Smooth muscle cell (in vitro differentiated cells): ENCODE data around the gene SPC25. TPM values are rescaled to one million over a fixed set of nuclear protein-coding genes. Genes with fewer than 3 reads are reported as not detected.

Source experiments
- DNase-seq: peaks from one replicate; lab custom pipeline; 2025; ENCODE audit not compliant: unreplicated experiment; lab: John Stamatoyannopoulos, UW
- H2AFZ ChIP-seq: fragments of 200-600 bp; sonication (generic); 2 replicates; pipeline ENCODE4 v1.6.0; 2016; ENCODE audit warnings: antibody characterized with exemption, low read depth, mild to moderate bottlenecking
- H3F3A ChIP-seq: fragments of 200-600 bp; sonication (generic); 2 replicates; pipeline ENCODE4 v1.6.0; 2017; ENCODE audit warnings: antibody characterized with exemption, low read depth
- H3K27ac ChIP-seq: fragments of 200-600 bp; sonication (generic); 2 replicates; pipeline ENCODE4 v1.5.1; 2016; ENCODE audit warnings: low read depth, mild to moderate bottlenecking
- H3K27me3 ChIP-seq: fragments of 200-600 bp; sonication (generic); 2 replicates; pipeline ENCODE4 v1.6.1; 2016; ENCODE audit warnings: low read depth, mild to moderate bottlenecking
- H3K36me3 ChIP-seq: fragments of 200-600 bp; sonication (generic); 2 replicates; pipeline ENCODE4 v1.5.1; 2016; ENCODE audit warnings: low read depth
- H3K4me1 ChIP-seq: fragments of 200-600 bp; sonication (generic); 2 replicates; pipeline ENCODE4 v1.5.1; 2016; ENCODE audit warnings: low read depth
- H3K4me2 ChIP-seq: fragments of 200-600 bp; sonication (generic); 2 replicates; pipeline ENCODE4 v1.6.0; 2016; ENCODE audit warnings: mild to moderate bottlenecking
- H3K4me3 ChIP-seq: fragments of 200-600 bp; sonication (generic); 2 replicates; pipeline ENCODE4 v1.5.1; 2016; ENCODE audit warnings: mild to moderate bottlenecking
- H3K79me2 ChIP-seq: fragments of 200-600 bp; sonication (generic); 2 replicates; pipeline ENCODE4 v1.6.0; 2016; ENCODE audit warnings: low read depth, mild to moderate bottlenecking
- H3K9ac ChIP-seq: fragments of 200-600 bp; sonication (generic); 2 replicates; pipeline ENCODE4 v1.6.0; 2016; ENCODE audit warnings: low read depth
- H3K9me3 ChIP-seq: fragments of 200-600 bp; sonication (generic); replicated peaks from 2 replicates; pipeline ENCODE4 v1.5.1; 2016; ENCODE audit warnings: low read depth
- H4K20me1 ChIP-seq: fragments of 200-600 bp; sonication (generic); 2 replicates; pipeline ENCODE4 v1.6.0; 2016; ENCODE audit warnings: low read depth
- WGBS: methylation state at CpG from one replicate; pipeline ENCODE4 v1.1.7; 2016; ENCODE audit warnings: low lambda C conversion rate; 5-methylcytosine and 5-hydroxymethylcytosine counted together
- polyA plus RNA-seq: library from polyadenylated mRNA; unstranded; fragments of >200 nt; fragmentation: Nextera tagmentation; extraction: Ambion mirVana; gene quantifications from 2 replicates; pipeline ENCODE4 v1.2.1, GENCODE V29; 2016
- total RNA-seq: library from RNA; depleted of rRNA; stranded (reverse); fragments of >200 nt; gene quantifications from 2 replicates; pipeline ENCODE4 v1.2.3, GENCODE V29; 2014
- TF ChIP-seq, protein P1 (sequence below): fragments of 200-600 bp; sonication (generic); IDR thresholded peaks from 2 replicates; pipeline ENCODE4 v1.5.1; 2017; ENCODE audit warnings: borderline replicate concordance, mild to moderate bottlenecking, antibody characterized with exemption; ENCODE audit not compliant: insufficient read depth, poor library complexity, severe bottlenecking

The SPC25 gene
- total and polyA plus RNA-seq, 2 experiments from 2014 or later = 3.1 to 7.7 TPM

DNA sequence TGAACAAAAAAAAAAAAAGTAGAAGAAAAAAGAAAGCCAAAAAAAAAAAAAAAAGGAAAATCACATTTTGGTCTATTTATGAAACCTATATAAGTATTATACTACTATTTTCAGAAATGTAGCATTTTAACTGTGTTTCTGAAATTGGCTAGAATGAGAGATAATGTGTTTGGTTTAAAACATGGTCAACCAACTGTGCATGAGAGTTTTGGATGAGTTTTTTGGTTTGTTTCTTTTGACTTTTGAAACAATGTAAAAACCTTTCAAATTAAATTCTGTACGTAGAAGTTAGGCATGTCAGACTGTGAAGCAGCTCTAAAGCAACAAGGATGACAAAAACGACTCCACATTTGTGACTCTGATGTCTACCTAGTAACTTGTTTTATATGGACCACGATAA, 34.6 kb downstream of the SPC25 start:
- Histone ChIP-seq H3K36me3 (no peaks in the 10 kb centered on the region), H3K9me3 (no peaks in the 10 kb centered on the region), H3K9ac (no peak overlapping the region), H3K27ac (no peak overlapping the region), H3K4me3 (no peak overlapping the region), H3F3A (no peaks in the 10 kb centered on the region), H3K27me3 (no peaks in the 10 kb centered on the region), H3K4me1 (no peaks in the 10 kb centered on the region), H3K79me2 (no peaks in the 10 kb centered on the region), H3K4me2 (no peak overlapping the region), H2AFZ (no peak overlapping the region), H4K20me1 (no peaks in the 10 kb centered on the region)
- no peak for DNase-seq
- TF ChIP-seq, protein P1, sequence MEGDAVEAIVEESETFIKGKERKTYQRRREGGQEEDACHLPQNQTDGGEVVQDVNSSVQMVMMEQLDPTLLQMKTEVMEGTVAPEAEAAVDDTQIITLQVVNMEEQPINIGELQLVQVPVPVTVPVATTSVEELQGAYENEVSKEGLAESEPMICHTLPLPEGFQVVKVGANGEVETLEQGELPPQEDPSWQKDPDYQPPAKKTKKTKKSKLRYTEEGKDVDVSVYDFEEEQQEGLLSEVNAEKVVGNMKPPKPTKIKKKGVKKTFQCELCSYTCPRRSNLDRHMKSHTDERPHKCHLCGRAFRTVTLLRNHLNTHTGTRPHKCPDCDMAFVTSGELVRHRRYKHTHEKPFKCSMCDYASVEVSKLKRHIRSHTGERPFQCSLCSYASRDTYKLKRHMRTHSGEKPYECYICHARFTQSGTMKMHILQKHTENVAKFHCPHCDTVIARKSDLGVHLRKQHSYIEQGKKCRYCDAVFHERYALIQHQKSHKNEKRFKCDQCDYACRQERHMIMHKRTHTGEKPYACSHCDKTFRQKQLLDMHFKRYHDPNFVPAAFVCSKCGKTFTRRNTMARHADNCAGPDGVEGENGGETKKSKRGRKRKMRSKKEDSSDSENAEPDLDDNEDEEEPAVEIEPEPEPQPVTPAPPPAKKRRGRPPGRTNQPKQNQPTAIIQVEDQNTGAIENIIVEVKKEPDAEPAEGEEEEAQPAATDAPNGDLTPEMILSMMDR = no peak
- 96% methylated on average over 3 of the region's 3 CpGs for WGBS

DNA sequence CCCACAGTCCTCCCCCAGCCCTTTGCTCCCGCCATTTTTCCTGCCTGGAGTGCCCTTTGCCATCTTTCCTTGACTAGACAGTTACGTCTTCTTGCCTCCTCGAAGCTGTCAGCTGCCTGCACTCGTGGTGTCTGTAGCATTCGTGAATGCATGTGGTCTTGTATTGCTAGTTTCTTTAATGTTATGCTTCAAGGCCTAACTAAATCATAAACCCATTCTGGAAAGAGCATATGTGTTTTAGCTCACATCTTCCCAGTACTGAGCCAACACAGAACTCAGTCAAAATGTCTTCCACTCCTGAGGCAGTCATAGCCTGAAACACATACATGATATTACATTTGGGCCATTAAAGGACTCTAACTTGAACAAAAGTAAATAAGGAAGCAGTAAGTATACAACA, 35.6 kb downstream of the SPC25 start:
- WGBS = 94% methylated on average over 5 of the region's 5 CpGs
- no peaks in the 10 kb centered on the region for H3K4me1 ChIP-seq

DNA sequence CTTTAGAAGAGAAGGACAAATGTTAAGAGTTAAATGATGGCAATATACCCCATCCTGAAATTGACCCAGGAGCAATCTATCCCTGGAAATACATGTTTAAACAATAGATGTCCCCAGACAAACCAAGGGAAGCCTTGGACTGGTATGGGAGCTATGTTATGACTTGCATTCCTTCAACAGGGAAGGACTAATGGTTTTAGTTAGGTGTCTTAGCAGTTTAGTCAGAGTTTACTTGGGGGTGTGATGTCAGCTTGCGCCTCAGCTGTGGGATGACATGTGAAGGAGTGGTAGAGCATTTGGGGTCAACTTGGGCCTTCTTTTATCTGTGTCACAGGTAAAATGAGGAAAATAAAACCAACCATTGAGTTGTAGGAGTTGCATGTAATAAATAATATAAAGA, 36.8 kb downstream of the SPC25 start:
- Histone ChIP-seq H3K9me3 (no peaks in the 10 kb centered on the region), H3K4me2 (no peak overlapping the region), H3K4me1 (no peaks in the 10 kb centered on the region), H3K79me2 (no peaks in the 10 kb centered on the region), H3K27me3 (no peaks in the 10 kb centered on the region), H3K4me3 (no peak overlapping the region), H2AFZ (no peak overlapping the region), H3K36me3 (no peaks in the 10 kb centered on the region), H4K20me1 (no peaks in the 10 kb centered on the region), H3K27ac (no peak overlapping the region), H3K9ac (no peak overlapping the region), H3F3A (no peaks in the 10 kb centered on the region)
- 96% methylated on average over 1 of the region's 1 CpG for WGBS
- DNase-seq = no peak
- TF ChIP-seq, protein P1 = no peak

More for the DNA sequence above, 35.6 kb downstream of the SPC25 start:
- TF ChIP-seq, protein P1 = no peak
- Histone ChIP-seq H3K27me3 (no peaks in the 10 kb centered on the region), H3K27ac (no peak overlapping the region), H3K4me2 (no peak overlapping the region), H3K4me3 (no peak overlapping the region), H3K9me3 (no peaks in the 10 kb centered on the region), H3K79me2 (no peaks in the 10 kb centered on the region), H4K20me1 (no peaks in the 10 kb centered on the region), H2AFZ (no peak overlapping the region), H3K9ac (no peak overlapping the region), H3F3A (no peaks in the 10 kb centered on the region), H3K36me3 (no peaks in the 10 kb centered on the region)
- no peak for DNase-seq

DNA sequence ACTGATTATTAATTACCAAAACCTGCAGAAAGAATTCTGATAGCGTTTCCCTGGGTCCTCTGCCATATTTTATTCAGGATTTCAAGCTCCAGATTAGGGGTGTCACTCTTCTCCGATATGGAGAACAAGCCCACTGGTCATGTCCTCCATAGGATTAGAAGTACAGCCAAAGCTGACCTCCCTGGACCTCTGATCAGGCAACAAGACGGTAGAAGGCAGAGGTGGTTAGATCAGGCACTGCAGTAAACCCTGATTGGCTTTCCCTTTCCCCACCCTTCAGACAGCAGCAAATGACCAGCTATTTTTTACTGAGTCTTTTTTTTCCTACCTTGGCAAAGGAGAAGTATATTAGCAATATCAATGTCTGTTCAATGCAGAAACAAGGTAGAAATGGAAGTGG, 37.7 kb downstream of the SPC25 start:
- H3K4me1 ChIP-seq = no peaks in the 10 kb centered on the region
- no peak overlapping the region for H3K9ac ChIP-seq
- H3K4me2 ChIP-seq = no peak overlapping the region
- H3F3A ChIP-seq = no peaks in the 10 kb centered on the region
- H3K27me3 ChIP-seq = no peaks in the 10 kb centered on the region
- H2AFZ ChIP-seq = no peak overlapping the region
- TF ChIP-seq, protein P1 = no peak
- H3K79me2 ChIP-seq = no peaks in the 10 kb centered on the region
- H3K36me3 ChIP-seq = no peaks in the 10 kb centered on the region
- no peak overlapping the region for H3K4me3 ChIP-seq
- 32% methylated on average over 3 of the region's 3 CpGs for WGBS
- H4K20me1 ChIP-seq = no peaks in the 10 kb centered on the region
- no peaks in the 10 kb centered on the region for H3K9me3 ChIP-seq
- H3K27ac ChIP-seq = no peak overlapping the region
- DNase-seq = no peak
